ENCODE data around the gene PDZD2.
"Not testable (repeated sequence)": the region's sequence is repeated elsewhere in the genome, so short reads cannot be mapped to it uniquely, and the experiment has no call there.

PDZD2 gene

GRCh38 chr5:32057187-32058096, 418.5 kb downstream of the PDZD2 start:
- DNase-seq, result peak; percentile 7

- DNase-seq, result no peak
These were observed 419.2 kb downstream of the PDZD2 start for GRCh38 chr5:32058101-32058500.

GRCh38 chr5:32058997-32059396, 420.1 kb downstream of the PDZD2 start:
- DNase-seq, result no peak

GRCh38 chr5:32059761-32060530, 421.0 kb downstream of the PDZD2 start:
- DNase-seq, result no peak

GRCh38 chr5:32061236-32061635, 422.3 kb downstream of the PDZD2 start:
- DNase-seq, result no peak

- DNase-seq, result no peak
These were observed 427.5 kb downstream of the PDZD2 start for GRCh38 chr5:32066448-32066847.

- DNase-seq, result no peak
These were observed 429.0 kb downstream of the PDZD2 start for GRCh38 chr5:32067774-32068470.

- DNase-seq, result no peak
These were observed 429.6 kb downstream of the PDZD2 start for GRCh38 chr5:32068561-32068960.

- no peak for DNase-seq
These were observed 430.5 kb downstream of the PDZD2 start for GRCh38 chr5:32069396-32069795.

GRCh38 chr5:32071351-32071944, 432.5 kb downstream of the PDZD2 start:
- no peak for DNase-seq

- DNase-seq, result no peak
These were observed 433.1 kb downstream of the PDZD2 start for GRCh38 chr5:32072054-32072453.

GRCh38 chr5:32074401-32074800, 435.5 kb downstream of the PDZD2 start:
- no peak for DNase-seq

GRCh38 chr5:32076699-32077695, 438.1 kb downstream of the PDZD2 start:
- DNase-seq, result peak; percentile 63

GRCh38 chr5:32078855-32079254, 439.9 kb downstream of the PDZD2 start:
- not testable (repeated sequence) for DNase-seq

- not testable (repeated sequence) for DNase-seq
These were observed 441.6 kb downstream of the PDZD2 start for GRCh38 chr5:32080565-32080964.

GRCh38 chr5:32082701-32083100, 443.8 kb downstream of the PDZD2 start:
- no peak for DNase-seq

GRCh38 chr5:32083981-32084430, 445.1 kb downstream of the PDZD2 start:
- DNase-seq, result no peak

- no peak for DNase-seq
These were observed 448.5 kb downstream of the PDZD2 start for GRCh38 chr5:32087086-32088082.

- DNase-seq, result no peak
These were observed 449.3 kb downstream of the PDZD2 start for GRCh38 chr5:32088214-32088613.
